Measurements from ENCODE around the gene ERVFRD-1.

The ERVFRD-1 gene

GRCh38 chr6:11129908-11130565 is 18.5 kb upstream of the ERVFRD-1 start:
- DNase-seq (ENCODE audit: low read depth), result no peak

GRCh38 chr6:11128608-11129007 is 17.1 kb upstream of the ERVFRD-1 start:
- no peak for DNase-seq (ENCODE audit: low read depth)

- no peak for DNase-seq (ENCODE audit: low read depth)
Observed at GRCh38 chr6:11126876-11127275, 15.4 kb upstream of the ERVFRD-1 start.

GRCh38 chr6:11123978-11124377 is 12.5 kb upstream of the ERVFRD-1 start:
- no peak for DNase-seq (ENCODE audit: low read depth)

- DNase-seq (ENCODE audit: low read depth), result no peak
Observed at GRCh38 chr6:11122380-11122779, 10.9 kb upstream of the ERVFRD-1 start.

GRCh38 chr6:11121851-11122250 is 10.3 kb upstream of the ERVFRD-1 start:
- no peak for DNase-seq (ENCODE audit: low read depth)

- peak; percentile 32 for DNase-seq (ENCODE audit: low read depth)
Observed at GRCh38 chr6:11120271-11121005, 8.9 kb upstream of the ERVFRD-1 start.

- peak; percentile 84 for DNase-seq (ENCODE audit: low read depth)
Observed at GRCh38 chr6:11115808-11116536, 4.4 kb upstream of the ERVFRD-1 start.

- DNase-seq (ENCODE audit: low read depth), result no peak
Observed at GRCh38 chr6:11113038-11113437, 1.5 kb upstream of the ERVFRD-1 start.

- DNase-seq (ENCODE audit: low read depth), result peak; percentile 61
Observed at GRCh38 chr6:11111769-11112437, 378 bp upstream of the ERVFRD-1 start.

- DNase-seq (ENCODE audit: low read depth), result no peak
Observed at GRCh38 chr6:11108726-11109125, 2.8 kb downstream of the ERVFRD-1 start.

- no peak for DNase-seq (ENCODE audit: low read depth)
Observed at GRCh38 chr6:11103065-11103464, 8.5 kb downstream of the ERVFRD-1 start.

- DNase-seq (ENCODE audit: low read depth), result no peak
Observed at GRCh38 chr6:11101417-11101816, 10.1 kb downstream of the ERVFRD-1 start.

GRCh38 chr6:11098004-11098403 is 13.5 kb downstream of the ERVFRD-1 start:
- no peak for DNase-seq (ENCODE audit: low read depth)

- DNase-seq (ENCODE audit: low read depth), result peak; percentile 34
Observed at GRCh38 chr6:11097476-11097875, 14.0 kb downstream of the ERVFRD-1 start.

GRCh38 chr6:11096109-11096508 is 15.4 kb downstream of the ERVFRD-1 start:
- peak; percentile 91 for DNase-seq (ENCODE audit: low read depth)

GRCh38 chr6:11094941-11095340 is 16.6 kb downstream of the ERVFRD-1 start:
- DNase-seq (ENCODE audit: low read depth), result no peak

GRCh38 chr6:11094411-11094851 is 17.1 kb downstream of the ERVFRD-1 start:
- DNase-seq (ENCODE audit: low read depth), result peak; percentile 55

- DNase-seq (ENCODE audit: low read depth), result peak; percentile 97
Observed at GRCh38 chr6:11093626-11094410, 17.7 kb downstream of the ERVFRD-1 start, which contains the start of gene SMIM13. SMIM13 (plus strand) TSS chr6:11093834; CDS start chr6:11094314, 480 bp downstream.

- no peak for DNase-seq (ENCODE audit: low read depth)
Observed at GRCh38 chr6:11093376-11093625, 18.2 kb downstream of the ERVFRD-1 start.

- DNase-seq (ENCODE audit: low read depth), result peak; percentile 21
Observed at GRCh38 chr6:11092668-11093375, 18.7 kb downstream of the ERVFRD-1 start.
